Measurements from ENCODE around the gene GNE.
A peak's percentile ranks its signal among the peaks of the same experiment; 100 is the strongest.

The GNE gene

GRCh38 chr9:36174271-36174670 lies 84.0 kb downstream of the GNE start:
- H3K56ac ChIP-seq (ENCODE audit: low read length), result no peak overlapping the region
- H3K79me2 ChIP-seq (ENCODE audit: control insufficient read depth, insufficient read depth, low read length), result no peaks in the 10 kb centered on the region
- no CpG with 5 or more reads among the region's 7 CpGs for WGBS (ENCODE audit: extremely low coverage, insufficient coverage, low lambda C conversion rate)
- no peak for DNase-seq
- H3K4me3 ChIP-seq (ENCODE audit: low read length), result no peak overlapping the region
- no peak overlapping the region for H2AK5ac ChIP-seq (ENCODE audit: low read length)
- H3K79me1 ChIP-seq (ENCODE audit: low read length), result no peaks in the 10 kb centered on the region
- no peak overlapping the region for H3K18ac ChIP-seq (ENCODE audit: low read length)
- no peak overlapping the region for H2BK5ac ChIP-seq (ENCODE audit: low read length)
- no peak overlapping the region for H2BK120ac ChIP-seq (ENCODE audit: low read depth, low read length)
- no peak overlapping the region for H3K27ac ChIP-seq (ENCODE audit: low read depth, low read length)
- no peak overlapping the region for H4K5ac ChIP-seq (ENCODE audit: low read length)
- H3K27me3 ChIP-seq (ENCODE audit: insufficient read depth, low read length, poor library complexity), result no peaks in the 10 kb centered on the region
- no peak overlapping the region for H2BK15ac ChIP-seq (replicated peaks; ENCODE audit: low read depth)
- no peak overlapping the region for H3K9ac ChIP-seq (ENCODE audit: low read length)
- H3K23ac ChIP-seq (ENCODE audit: low read length), result no peak overlapping the region
- H3K36me3 ChIP-seq (ENCODE audit: control insufficient read depth, insufficient read depth, low read length), result no peaks in the 10 kb centered on the region
- no peaks in the 10 kb centered on the region for H3K4me1 ChIP-seq (ENCODE audit: control insufficient read depth, low read depth, low read length)
- H3K4ac ChIP-seq (ENCODE audit: low read depth, low read length), result no peak overlapping the region
- no peak overlapping the region for H3K4me2 ChIP-seq (ENCODE audit: low read length)
- no peak overlapping the region for H4K8ac ChIP-seq (ENCODE audit: low read depth, low read length)

GRCh38 chr9:36173861-36174260 lies 84.4 kb downstream of the GNE start:
- H3K56ac ChIP-seq (ENCODE audit: low read length), result no peak overlapping the region

GRCh38 chr9:36170531-36170930 lies 87.7 kb downstream of the GNE start:
- H2BK15ac ChIP-seq (replicated peaks; ENCODE audit: low read depth), result no peak overlapping the region
- H3K36me3 ChIP-seq (ENCODE audit: control insufficient read depth, insufficient read depth, low read length), result no peaks in the 10 kb centered on the region
- no peak overlapping the region for H2BK5ac ChIP-seq (ENCODE audit: low read length)
- H3K4ac ChIP-seq (ENCODE audit: low read depth, low read length), result no peak overlapping the region
- no peak overlapping the region for H3K27ac ChIP-seq (ENCODE audit: low read depth, low read length)
- no peaks in the 10 kb centered on the region for H3K4me1 ChIP-seq (ENCODE audit: control insufficient read depth, low read depth, low read length)
- H3K18ac ChIP-seq (ENCODE audit: low read length), result no peak overlapping the region
- no peak overlapping the region for H3K23ac ChIP-seq (ENCODE audit: low read length)
- H4K5ac ChIP-seq (ENCODE audit: low read length), result no peak overlapping the region
- H3K79me1 ChIP-seq (ENCODE audit: low read length), result no peaks in the 10 kb centered on the region
- H4K8ac ChIP-seq (ENCODE audit: low read depth, low read length), result no peak overlapping the region
- H2AK5ac ChIP-seq (ENCODE audit: low read length), result no peak overlapping the region
- no peak overlapping the region for H3K56ac ChIP-seq (ENCODE audit: low read length)
- H2BK120ac ChIP-seq (ENCODE audit: low read depth, low read length), result no peak overlapping the region
- no peak overlapping the region for H3K4me3 ChIP-seq (ENCODE audit: low read length)
- no peak overlapping the region for H3K4me2 ChIP-seq (ENCODE audit: low read length)
- H3K79me2 ChIP-seq (ENCODE audit: control insufficient read depth, insufficient read depth, low read length), result no peaks in the 10 kb centered on the region
- H3K27me3 ChIP-seq (ENCODE audit: insufficient read depth, low read length, poor library complexity), result no peaks in the 10 kb centered on the region
- no peak for DNase-seq
- WGBS (ENCODE audit: extremely low coverage, insufficient coverage, low lambda C conversion rate), result no CpG with 5 or more reads among the region's 13 CpGs
- H3K9ac ChIP-seq (ENCODE audit: low read length), result no peak overlapping the region

More at GRCh38 chr9:36173861-36174260, 84.4 kb downstream of the GNE start:
- Histone ChIP-seq H3K4me1 (ENCODE audit: control insufficient read depth, low read depth, low read length) (no peaks in the 10 kb centered on the region), H3K23ac (ENCODE audit: low read length) (no peak overlapping the region), H3K27me3 (ENCODE audit: insufficient read depth, low read length, poor library complexity) (no peaks in the 10 kb centered on the region), H3K4me3 (ENCODE audit: low read length) (no peak overlapping the region), H3K18ac (ENCODE audit: low read length) (no peak overlapping the region), H2BK15ac (replicated peaks; ENCODE audit: low read depth) (no peak overlapping the region), H3K9ac (ENCODE audit: low read length) (no peak overlapping the region), H4K8ac (ENCODE audit: low read depth, low read length) (no peak overlapping the region), H2BK120ac (ENCODE audit: low read depth, low read length) (no peak overlapping the region), H3K27ac (ENCODE audit: low read depth, low read length) (no peak overlapping the region), H3K79me1 (ENCODE audit: low read length) (no peaks in the 10 kb centered on the region), H3K79me2 (ENCODE audit: control insufficient read depth, insufficient read depth, low read length) (no peaks in the 10 kb centered on the region), H3K36me3 (ENCODE audit: control insufficient read depth, insufficient read depth, low read length) (no peaks in the 10 kb centered on the region), H3K4me2 (ENCODE audit: low read length) (no peak overlapping the region), H4K5ac (ENCODE audit: low read length) (no peak overlapping the region), H2BK5ac (ENCODE audit: low read length) (no peak overlapping the region), H3K4ac (ENCODE audit: low read depth, low read length) (no peak overlapping the region), H2AK5ac (ENCODE audit: low read length) (no peak overlapping the region)
- no CpG with 5 or more reads among the region's 2 CpGs for WGBS (ENCODE audit: extremely low coverage, insufficient coverage, low lambda C conversion rate)
- DNase-seq, result no peak

GRCh38 chr9:36169708-36170107 lies 88.5 kb downstream of the GNE start:
- no peaks in the 10 kb centered on the region for H3K27me3 ChIP-seq (ENCODE audit: insufficient read depth, low read length, poor library complexity)
- H3K4ac ChIP-seq (ENCODE audit: low read depth, low read length), result no peak overlapping the region
- no peak overlapping the region for H4K5ac ChIP-seq (ENCODE audit: low read length)
- H3K4me3 ChIP-seq (ENCODE audit: low read length), result no peak overlapping the region
- no peak overlapping the region for H2BK5ac ChIP-seq (ENCODE audit: low read length)
- WGBS (ENCODE audit: extremely low coverage, insufficient coverage, low lambda C conversion rate), result no CpG with 5 or more reads among the region's 17 CpGs
- no peak for DNase-seq
- H3K79me1 ChIP-seq (ENCODE audit: low read length), result no peaks in the 10 kb centered on the region
- H3K27ac ChIP-seq (ENCODE audit: low read depth, low read length), result no peak overlapping the region
- no peak overlapping the region for H3K56ac ChIP-seq (ENCODE audit: low read length)
- H4K8ac ChIP-seq (ENCODE audit: low read depth, low read length), result no peak overlapping the region
- no peak overlapping the region for H3K4me2 ChIP-seq (ENCODE audit: low read length)
- no peaks in the 10 kb centered on the region for H3K36me3 ChIP-seq (ENCODE audit: control insufficient read depth, insufficient read depth, low read length)
- H2BK15ac ChIP-seq (replicated peaks; ENCODE audit: low read depth), result no peak overlapping the region
- no peak overlapping the region for H3K9ac ChIP-seq (ENCODE audit: low read length)
- H3K4me1 ChIP-seq (ENCODE audit: control insufficient read depth, low read depth, low read length), result peaks cover 6% of the 10 kb centered on the region
- no peak overlapping the region for H2BK120ac ChIP-seq (ENCODE audit: low read depth, low read length)
- H3K79me2 ChIP-seq (ENCODE audit: control insufficient read depth, insufficient read depth, low read length), result no peaks in the 10 kb centered on the region
- no peak overlapping the region for H3K18ac ChIP-seq (ENCODE audit: low read length)
- H2AK5ac ChIP-seq (ENCODE audit: low read length), result no peak overlapping the region
- no peak overlapping the region for H3K23ac ChIP-seq (ENCODE audit: low read length)

- Histone ChIP-seq H4K8ac (ENCODE audit: low read depth, low read length) (no peak within 1 kb of the TSS), H2AK5ac (ENCODE audit: low read length) (no peak within 1 kb of the TSS), H3K27ac (ENCODE audit: low read depth, low read length) (no peak within 1 kb of the TSS), H3K9ac (ENCODE audit: low read length) (no peak within 1 kb of the TSS), H2BK15ac (replicated peaks; ENCODE audit: low read depth) (no peak within 1 kb of the TSS), H3K27me3 (ENCODE audit: insufficient read depth, low read length, poor library complexity) (no peaks in the 10 kb centered on the region), H4K5ac (ENCODE audit: low read length) (no peak within 1 kb of the TSS), H3K56ac (ENCODE audit: low read length) (no peak within 1 kb of the TSS), H3K18ac (ENCODE audit: low read length) (no peak within 1 kb of the TSS), H2BK5ac (ENCODE audit: low read length) (no peak within 1 kb of the TSS), H3K79me2 (ENCODE audit: control insufficient read depth, insufficient read depth, low read length) (no peaks in the 10 kb centered on the region), H3K4me2 (ENCODE audit: low read length) (no peak within 1 kb of the TSS), H3K36me3 (ENCODE audit: control insufficient read depth, insufficient read depth, low read length) (no peaks in the 10 kb centered on the region), H3K4me3 (ENCODE audit: low read length) (no peak within 1 kb of the TSS), H3K4ac (ENCODE audit: low read depth, low read length) (no peak within 1 kb of the TSS), H3K79me1 (ENCODE audit: low read length) (no peaks in the 10 kb centered on the region), H3K23ac (ENCODE audit: low read length) (no peak within 1 kb of the TSS), H3K4me1 (ENCODE audit: control insufficient read depth, low read depth, low read length) (peaks cover 9% of the 10 kb centered on the region), H2BK120ac (ENCODE audit: low read depth, low read length) (no peak within 1 kb of the TSS)
- WGBS (ENCODE audit: extremely low coverage, insufficient coverage, low lambda C conversion rate), result no CpG with 5 or more reads among the region's 6 CpGs
- peak; percentile 19 for DNase-seq
These were observed 89.1 kb downstream of the GNE start, which contains the start of gene CCIN for GRCh38 chr9:36169166-36169565. TSS of gene CCIN (plus strand) at chr9:36169388. CDS start at chr9:36169503, 115 bp downstream.

GRCh38 chr9:36166168-36166927 lies 91.9 kb downstream of the GNE start:
- H2BK5ac ChIP-seq (ENCODE audit: low read length), result no peak overlapping the region
- peaks cover 18% of the 10 kb centered on the region for H3K4me1 ChIP-seq (ENCODE audit: control insufficient read depth, low read depth, low read length)
- no peak overlapping the region for H2BK120ac ChIP-seq (ENCODE audit: low read depth, low read length)
- no CpG with 5 or more reads among the region's 58 CpGs for WGBS (ENCODE audit: extremely low coverage, insufficient coverage, low lambda C conversion rate)
- H3K9ac ChIP-seq (ENCODE audit: low read length), result peak overlapping the region; percentile 32
- peak; percentile 83 for DNase-seq
- H3K23ac ChIP-seq (ENCODE audit: low read length), result no peak overlapping the region
- no peaks in the 10 kb centered on the region for H3K79me1 ChIP-seq (ENCODE audit: low read length)
- H3K36me3 ChIP-seq (ENCODE audit: control insufficient read depth, insufficient read depth, low read length), result no peaks in the 10 kb centered on the region
- no peak overlapping the region for H2AK5ac ChIP-seq (ENCODE audit: low read length)
- H3K79me2 ChIP-seq (ENCODE audit: control insufficient read depth, insufficient read depth, low read length), result no peaks in the 10 kb centered on the region
- H3K56ac ChIP-seq (ENCODE audit: low read length), result peak overlapping the region; percentile 78
- H3K18ac ChIP-seq (ENCODE audit: low read length), result peak overlapping the region; percentile 24
- H3K27me3 ChIP-seq (ENCODE audit: insufficient read depth, low read length, poor library complexity), result no peaks in the 10 kb centered on the region
- H3K4ac ChIP-seq (ENCODE audit: low read depth, low read length), result peak overlapping the region; percentile 82
- H4K8ac ChIP-seq (ENCODE audit: low read depth, low read length), result no peak overlapping the region
- H3K4me2 ChIP-seq (ENCODE audit: low read length), result peak overlapping the region; percentile 62
- no peak overlapping the region for H4K5ac ChIP-seq (ENCODE audit: low read length)
- no peak overlapping the region for H2BK15ac ChIP-seq (replicated peaks; ENCODE audit: low read depth)
- no peak overlapping the region for H3K4me3 ChIP-seq (ENCODE audit: low read length)
- H3K27ac ChIP-seq (ENCODE audit: low read depth, low read length), result no peak overlapping the region

Data from mesendoderm (in vitro differentiated cells).